GM19099 (cell line): ENCODE data around the gene DAZAP1.

Source experiments
- POLR2A ChIP-seq: IDR thresholded peaks from 3 replicates; pipeline ENCODE4 v1.6.1; 2011; ENCODE audit warnings: low read depth; ENCODE audit not compliant: insufficient read length; ENCODE audit errors: extremely low read depth

The DAZAP1 gene

DNA sequence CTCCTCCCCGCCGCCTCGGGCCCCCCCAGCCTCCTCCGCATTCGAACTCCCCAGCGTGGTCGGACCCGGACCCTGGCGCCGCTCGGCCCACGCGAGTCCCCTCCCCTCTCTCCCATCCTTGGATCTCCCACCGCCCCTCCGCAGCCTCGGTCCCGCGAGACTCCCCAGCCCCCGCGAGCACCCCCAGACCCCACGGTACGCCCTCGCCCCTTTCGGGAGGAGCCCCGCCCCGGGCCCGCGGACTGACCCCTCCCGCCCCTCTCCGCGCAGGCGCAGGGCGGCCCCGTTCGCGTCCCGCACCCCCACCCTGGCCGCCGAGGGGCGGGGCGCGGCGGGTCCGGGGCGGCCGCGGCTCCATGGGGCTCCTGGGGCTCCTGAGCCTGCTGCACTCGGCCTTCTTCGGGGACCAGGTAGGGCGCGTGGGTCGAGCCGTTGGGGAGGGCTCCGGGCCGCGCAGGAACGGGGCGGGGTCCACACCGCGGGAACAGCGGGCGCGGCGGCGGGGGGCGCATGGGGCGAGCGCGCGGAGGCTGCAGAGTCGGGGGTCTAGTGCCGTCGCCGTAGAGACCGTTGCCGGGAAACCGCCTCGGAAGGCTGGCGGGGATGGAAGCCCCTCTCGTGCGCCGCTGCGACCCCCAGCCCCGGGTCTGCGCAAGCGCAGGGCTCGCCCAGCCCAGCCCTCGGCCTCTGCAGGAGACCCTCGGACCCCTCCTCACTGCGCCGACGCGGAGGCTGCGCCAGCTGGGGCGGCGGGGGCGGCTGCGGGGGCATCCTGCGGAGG is 38.7 kb downstream of the DAZAP1 start:
- no peak for TF ChIP-seq POLR2A

DNA sequence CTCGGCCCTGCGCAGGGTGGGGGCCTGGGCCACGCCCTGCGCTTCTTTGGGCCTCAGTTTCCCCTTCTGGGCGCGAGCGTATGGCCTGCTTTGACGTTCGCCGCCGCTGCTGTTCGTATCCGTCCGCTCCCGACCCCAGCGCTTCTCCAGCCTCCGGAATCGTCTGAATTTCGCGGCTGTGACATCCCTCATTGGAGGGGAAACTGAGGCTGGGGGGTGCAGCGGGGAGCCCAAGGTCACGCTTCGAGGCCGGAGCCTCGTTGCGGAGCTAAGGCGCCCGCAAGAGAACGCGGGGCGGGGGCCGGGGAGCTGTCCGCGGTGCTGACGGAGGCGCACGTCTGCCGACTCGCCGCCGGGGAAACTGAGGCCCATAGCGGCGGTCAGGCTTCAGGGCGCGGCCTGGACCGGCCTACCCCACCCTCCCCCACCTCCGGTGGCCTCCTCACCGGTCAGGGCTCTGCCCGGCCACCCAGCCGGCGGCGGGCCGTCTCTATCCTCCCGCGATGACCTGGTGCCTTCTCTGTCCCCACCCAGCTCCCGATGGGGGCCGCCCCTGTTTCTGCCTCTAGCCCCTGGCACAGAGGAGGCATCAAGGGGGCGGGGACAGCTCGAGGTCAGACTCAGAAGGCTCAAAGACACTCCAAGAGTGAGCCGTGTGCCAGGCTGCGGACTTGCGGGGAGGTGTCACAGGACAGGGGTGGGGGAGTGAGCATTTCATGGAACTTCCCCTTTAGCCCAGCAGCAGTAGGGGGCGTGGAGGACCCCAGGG is 39.5 kb downstream of the DAZAP1 start:
- TF ChIP-seq POLR2A, result no peak

GRCh38 chr19:1447504-1447903 is 40.1 kb downstream of the DAZAP1 start:
- TF ChIP-seq POLR2A, result no peak

GRCh38 chr19:1447944-1448343 is 40.6 kb downstream of the DAZAP1 start:
- no peak for TF ChIP-seq POLR2A

DNA sequence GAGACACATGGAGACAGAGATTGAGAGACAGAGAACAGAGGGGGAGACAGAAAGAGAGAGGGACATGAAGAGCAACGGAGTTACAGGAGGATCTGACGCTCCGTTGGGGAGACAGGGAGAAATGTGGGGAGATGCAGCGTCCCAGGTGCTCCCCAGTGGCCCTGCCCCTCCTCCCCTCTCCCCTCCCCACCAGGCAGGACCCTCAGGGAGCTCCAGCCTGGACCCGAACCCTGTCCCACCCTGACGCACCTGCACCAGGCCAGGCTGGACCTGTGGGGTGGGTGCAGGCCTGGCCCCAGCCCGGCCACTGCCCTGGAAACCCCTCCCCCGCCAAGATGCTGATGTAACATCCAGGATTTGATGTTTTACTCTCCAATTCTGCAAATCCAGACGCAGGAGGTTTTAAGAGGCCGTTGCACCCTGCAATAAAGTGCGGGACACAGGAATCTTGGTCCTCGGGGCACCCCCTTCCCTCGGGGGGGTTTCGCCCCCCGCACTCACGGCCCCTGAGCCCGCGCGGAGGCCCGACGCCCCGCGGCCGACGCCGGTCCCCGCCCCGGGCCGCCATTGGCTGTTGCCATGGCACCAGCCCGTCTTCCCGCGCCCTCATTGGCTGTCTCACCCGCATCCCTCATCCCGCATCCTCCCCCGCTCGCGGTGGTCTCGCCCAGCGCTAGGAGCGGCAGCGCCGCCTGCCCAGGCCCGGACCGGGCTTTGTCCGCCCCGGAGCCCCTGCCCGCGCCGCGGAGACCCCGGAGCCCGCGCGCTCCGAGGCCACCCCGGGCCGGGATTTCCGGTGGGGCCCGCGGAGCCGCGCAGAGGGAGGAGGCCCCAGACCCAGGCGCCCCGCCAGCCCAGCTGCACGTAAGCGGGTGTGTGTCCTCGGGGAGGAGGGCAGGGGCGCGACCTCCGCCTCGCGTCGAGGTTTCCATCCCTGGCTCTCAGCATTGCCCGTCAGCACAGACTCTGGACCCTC is 42.4 kb downstream of the DAZAP1 start, which contains the start of gene APC2:
APC2 (plus strand) TSS at position 655 of the 976 bp plus-strand sequence. CDS start 2,881 bp downstream, outside the sequence.
- no peak for TF ChIP-seq POLR2A

DNA sequence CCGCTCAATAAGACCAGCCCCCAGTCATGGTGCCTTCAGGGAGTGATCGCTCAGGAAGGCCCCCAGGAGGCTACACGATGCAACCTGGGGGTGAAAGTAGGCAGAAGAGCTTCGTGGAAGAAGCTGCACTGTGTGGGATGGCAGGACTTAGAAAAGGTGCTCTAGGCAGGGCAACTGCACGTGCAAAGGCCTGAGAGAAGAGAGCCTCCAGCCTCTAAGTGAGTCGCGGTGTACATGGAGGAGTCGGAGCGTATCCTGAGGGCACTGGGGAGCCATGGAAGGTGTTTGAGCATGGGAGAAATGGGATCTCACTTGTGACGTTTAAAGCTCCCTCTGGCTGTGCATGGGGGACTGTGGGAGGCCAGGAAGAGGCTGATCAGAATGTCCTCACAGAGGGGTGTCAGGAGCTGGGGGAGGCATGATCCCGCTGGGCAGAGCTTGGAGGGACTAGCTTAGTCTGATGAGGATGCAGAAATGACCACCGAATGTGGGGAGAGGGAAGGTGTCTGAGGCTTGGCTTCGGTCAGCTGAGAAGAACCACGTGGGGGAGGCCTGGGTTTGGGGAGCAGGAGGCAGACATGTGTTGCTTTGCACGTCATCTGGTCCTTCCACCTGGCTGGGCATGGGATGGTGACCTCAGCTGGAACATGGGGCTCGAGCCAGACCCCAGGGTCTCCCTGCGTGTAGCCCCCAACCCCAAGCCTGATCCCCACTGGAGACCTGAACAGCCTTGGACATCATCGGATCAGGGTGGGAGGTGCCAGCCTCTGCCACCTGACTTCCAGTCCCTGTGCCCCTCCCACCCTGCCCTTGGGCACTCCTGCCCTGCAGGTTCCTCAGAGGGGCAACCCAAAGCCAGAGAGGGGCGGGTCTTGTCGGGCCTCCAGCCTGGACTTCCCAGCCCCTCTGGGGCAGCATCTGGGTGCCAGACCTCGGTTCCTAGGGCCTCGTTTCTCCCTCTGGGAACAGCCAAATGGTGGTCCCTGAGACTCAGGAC is 43.6 kb downstream of the DAZAP1 start:
- no peak for TF ChIP-seq POLR2A

GRCh38 chr19:1451916-1452801 is 44.8 kb downstream of the DAZAP1 start:
- no peak for TF ChIP-seq POLR2A

DNA sequence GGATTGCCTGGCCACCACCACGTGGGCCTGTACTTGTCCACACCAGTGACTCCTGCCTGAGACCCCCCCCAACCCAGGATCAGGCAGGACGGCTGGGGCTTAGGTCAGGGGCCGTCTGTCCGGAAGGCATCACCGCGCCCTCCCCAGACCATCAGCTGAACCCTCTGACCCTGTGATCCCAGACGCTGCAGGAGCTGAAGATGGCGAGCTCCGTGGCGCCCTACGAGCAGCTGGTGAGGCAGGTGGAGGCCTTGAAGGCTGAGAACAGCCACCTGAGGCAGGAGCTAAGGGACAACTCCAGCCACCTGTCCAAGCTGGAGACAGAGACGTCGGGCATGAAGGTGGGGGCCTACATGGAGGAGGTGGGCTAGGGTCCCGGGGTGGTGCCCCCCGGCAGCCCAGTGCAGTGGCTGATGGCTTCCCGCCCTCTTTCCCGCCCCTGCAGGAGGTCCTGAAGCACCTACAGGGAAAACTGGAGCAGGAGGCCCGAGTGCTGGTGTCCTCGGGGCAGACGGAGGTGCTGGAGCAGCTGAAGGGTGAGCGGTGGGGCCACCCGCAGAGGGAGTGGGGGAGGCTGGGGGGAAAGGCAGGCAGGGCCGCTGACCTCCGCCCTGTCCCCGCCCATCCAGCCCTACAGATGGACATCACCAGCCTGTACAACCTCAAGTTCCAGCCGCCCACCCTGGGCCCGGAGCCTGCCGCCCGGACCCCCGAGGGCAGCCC is 45.6 kb downstream of the DAZAP1 start:
- TF ChIP-seq POLR2A, result no peak

- TF ChIP-seq POLR2A, result no peak
Observed at GRCh38 chr19:1453525-1454364, 46.4 kb downstream of the DAZAP1 start.

GRCh38 chr19:1455002-1455335 is 47.6 kb downstream of the DAZAP1 start:
- no peak for TF ChIP-seq POLR2A

GRCh38 chr19:1455336-1456120 is 48.1 kb downstream of the DAZAP1 start:
- TF ChIP-seq POLR2A, result no peak
